H1 (cell line): ENCODE data around the gene CTIF. TPM values are rescaled to one million over a fixed set of nuclear protein-coding genes. Genes with fewer than 3 reads are reported as not detected.

Source experiments
- ATF2 ChIP-seq: IDR thresholded peaks from 2 replicates; pipeline ENCODE4 v1.6.1; 2012; ENCODE audit warnings: low read length, inconsistent platforms
- CHD1 ChIP-seq: IDR thresholded peaks from 2 replicates; pipeline ENCODE4 v1.6.1; 2012; ENCODE audit warnings: low read depth, low read length, improper control_type of control experiment
- RNF2 ChIP-seq: fragments of 200-900, 300-1000 bp; sonication (generic); IDR thresholded peaks from 2 replicates; pipeline ENCODE4 v1.7.1; 2016; ENCODE audit warnings: borderline replicate concordance, low read depth, mild to moderate bottlenecking, antibody characterized with exemption, low read length; ENCODE audit not compliant: poor library complexity, severe bottlenecking; ENCODE audit errors: missing control alignments
- SIN3A ChIP-seq, 2 experiments: IDR thresholded peaks in 1 of 2; conservative IDR thresholded peaks in 1 of 2; 2 replicates each; pipeline ENCODE4 v1.6.1; 2011 to 2012; ENCODE audit warnings: low read length in 2 of 2, improper control_type of control experiment in 1 of 2, low read depth in 1 of 2, mild to moderate bottlenecking in 1 of 2
- TAF1 ChIP-seq: IDR thresholded peaks from 2 replicates; pipeline ENCODE4 v1.6.1; 2011; ENCODE audit warnings: mild to moderate bottlenecking, low read depth, low read length
- polyA plus RNA-seq, 7 experiments: library from polyadenylated mRNA; depleted of rRNA in 3 of 7; stranded (reverse) in 5 of 7; unstranded in 2 of 7; fragments of >200 nt in 5 of 7; fragments of 200-250 nt in 2 of 7; gene quantifications; 1 replicate in 5 of 7; 2 replicates in 1 of 7; 4 replicates in 1 of 7; pipeline versions ENCODE4 v1.2.1 to v1.2.3, GENCODE V29; 2011 to 2013; ENCODE audit warnings: missing spikeins in 2 of 7, mixed read lengths in 2 of 7
- total RNA-seq: library from RNA; stranded (reverse); fragmentation: NEBNext Ultra II Directional; extraction: Animal tissue kit (Norgen Biotek cat#: 25700); gene quantifications from 2 replicates; pipeline ENCODE4 v1.2.1, GENCODE V29; 2021

Gene CTIF
- total and polyA plus RNA-seq, 2 of the 8 experiments (the other 6 are each of a cell fraction or from before 2014, with no cell fraction given) = 9.0 to 17.8 TPM

- TF ChIP-seq SIN3A (conservative IDR thresholded peaks at IDR 0.05 in 1 of 2, IDR thresholded peaks at IDR 0.05 in 1 of 2; ENCODE audit: low read depth in 1 of 2, low read length in 2 of 2) (no peak), CHD1 (no peak), RNF2 (no peak), TAF1 (no peak), ATF2 (no peak)
Measured at GRCh38 chr18:48860269-48861180, 321.7 kb downstream of the CTIF start (continued).
